Upper lobe of left lung (tissue), 6 donors: ENCODE measurements around the gene EVI5L. TPM values are rescaled to one million over a fixed set of nuclear protein-coding genes. Genes with fewer than 3 reads are reported as not detected.
"Not testable (repeated sequence)": the region's sequence is repeated elsewhere in the genome, so short reads cannot be mapped to it uniquely, and the experiment has no call there.

ENCODE experiments used
- ATAC-seq, 2 donors: fragments of 200-7000 bp; cut with Tn5 transposase; one replicate each; pipeline ENCODE4 v1.9.1; 2022; ENCODE audit warnings: mild to moderate bottlenecking in 2 of 2, moderate library complexity in 2 of 2; ENCODE audit not compliant: low FRiP score in 2 of 2
- DNase-seq, 2 donors: peaks; one replicate each; pipeline ENCODE4 v3.0.0-alpha.2; 2019 to 2020
- H3K27ac ChIP-seq, 4 donors: fragments of 200-600 bp; sonication (generic); one replicate each; pipeline ENCODE4 v1.5.1; 2016 to 2019
- H3K27me3 ChIP-seq, 4 donors: fragments of 200-600 bp; sonication (generic); one replicate each; pipeline ENCODE4 v1.5.1; 2017 to 2019
- H3K36me3 ChIP-seq, 4 donors: fragments of 200-600 bp; sonication (generic); one replicate each; pipeline ENCODE4 v1.5.1; 2016 to 2019
- H3K4me1 ChIP-seq, 4 donors: fragments of 200-600 bp; sonication (generic); one replicate each; pipeline ENCODE4 v1.5.1; 2018 to 2019
- H3K4me3 ChIP-seq, 4 donors: fragments of 200-600 bp; sonication (generic); one replicate each; pipeline ENCODE4 v1.5.1; 2017 to 2019; ENCODE audit warnings: mild to moderate bottlenecking in 2 of 4, moderate library complexity in 1 of 4
- H3K9me3 ChIP-seq, 4 donors: fragments of 200-600 bp; sonication (generic); one replicate each; pipeline ENCODE4 v1.5.1; 2018 to 2019
- EP300 ChIP-seq, 4 donors: sonication (generic); formaldehyde crosslinking; IDR thresholded peaks; one replicate each; pipeline ENCODE4 v1.5.1; 2017; ENCODE audit warnings: antibody characterized with exemption in 4 of 4, control low read depth in 2 of 4
- POLR2A ChIP-seq, 4 donors: fragments of 450-650 bp; IDR thresholded peaks; one replicate each; pipeline ENCODE4 v1.5.1; 2016 to 2017; ENCODE audit warnings: antibody characterized with exemption in 4 of 4, mild to moderate bottlenecking in 2 of 4
- POLR2AphosphoS5 ChIP-seq, 2 donors: sonication (generic); formaldehyde crosslinking; IDR thresholded peaks; one replicate each; pipeline ENCODE4 v1.5.1; 2017; ENCODE audit warnings: antibody characterized with exemption in 2 of 2
- WGBS, 2 donors: methylation state at CpG; one replicate each; pipeline ENCODE4 v1.1.5; 2017 to 2018; 5-methylcytosine and 5-hydroxymethylcytosine counted together
- total RNA-seq, 6 donors: library from RNA; depleted of rRNA in 4 of 6; stranded (reverse); fragments of >200 nt in 4 of 6; gene quantifications; one replicate each; pipeline versions ENCODE4 v1.1.0 to v1.2.1, GENCODE V29; 2016 to 2021
- TF ChIP-seq, protein P1 (sequence below), 6 experiments: fragments of 450-650 bp in 4 of 6; fragments of 200-600 bp in 2 of 6; sonication (generic) in 2 of 6; IDR thresholded peaks; one replicate each; pipeline ENCODE4 v1.5.1; 2016 to 2019; ENCODE audit warnings: antibody characterized with exemption in 6 of 6
- donor health status: DM: no; HTN: no; CAD: no; lungs with moderate emphysema.
- donor health status: DM: no; HTN: yes; CAD: no; lungs with severe emphysema.

The EVI5L gene
- total RNA-seq, 6 donors from 2014 or later: 12.0 to 24.1 (median 15.6) TPM

DNA sequence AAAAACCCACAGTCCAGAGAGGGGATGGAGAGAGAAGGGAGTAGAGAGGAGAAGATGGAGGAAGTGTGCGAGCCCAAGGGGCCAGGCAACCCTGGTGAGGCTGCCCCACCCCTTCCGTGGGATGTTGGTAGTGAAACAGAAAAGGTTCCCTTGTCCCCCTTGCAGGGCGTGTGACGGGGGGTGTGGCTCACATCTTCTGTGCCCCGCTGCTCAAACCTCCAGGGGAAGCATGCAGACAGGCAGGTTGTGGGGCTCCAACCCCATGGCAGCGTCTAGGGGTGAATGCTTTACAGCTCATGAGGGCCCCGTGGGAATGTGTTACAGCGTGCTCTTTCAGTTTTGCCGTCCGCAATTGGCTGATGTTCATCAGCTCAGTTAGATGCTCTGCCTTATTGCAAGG is 14.7 kb upstream of the EVI5L start:
- ATAC-seq: no peak
- no peak overlapping the region for H3K4me3 ChIP-seq
- peaks cover 0 to 6% (median 0%) of the 10 kb centered on the region in 4 donors for H3K4me1 ChIP-seq
- 28 to 50% methylated on average over 7 to 10 of the region's 10 CpGs for WGBS, 2 donors
- no peak for DNase-seq
- no peaks in the 10 kb centered on the region for H3K27me3 ChIP-seq
- TF ChIP-seq, protein P1, sequence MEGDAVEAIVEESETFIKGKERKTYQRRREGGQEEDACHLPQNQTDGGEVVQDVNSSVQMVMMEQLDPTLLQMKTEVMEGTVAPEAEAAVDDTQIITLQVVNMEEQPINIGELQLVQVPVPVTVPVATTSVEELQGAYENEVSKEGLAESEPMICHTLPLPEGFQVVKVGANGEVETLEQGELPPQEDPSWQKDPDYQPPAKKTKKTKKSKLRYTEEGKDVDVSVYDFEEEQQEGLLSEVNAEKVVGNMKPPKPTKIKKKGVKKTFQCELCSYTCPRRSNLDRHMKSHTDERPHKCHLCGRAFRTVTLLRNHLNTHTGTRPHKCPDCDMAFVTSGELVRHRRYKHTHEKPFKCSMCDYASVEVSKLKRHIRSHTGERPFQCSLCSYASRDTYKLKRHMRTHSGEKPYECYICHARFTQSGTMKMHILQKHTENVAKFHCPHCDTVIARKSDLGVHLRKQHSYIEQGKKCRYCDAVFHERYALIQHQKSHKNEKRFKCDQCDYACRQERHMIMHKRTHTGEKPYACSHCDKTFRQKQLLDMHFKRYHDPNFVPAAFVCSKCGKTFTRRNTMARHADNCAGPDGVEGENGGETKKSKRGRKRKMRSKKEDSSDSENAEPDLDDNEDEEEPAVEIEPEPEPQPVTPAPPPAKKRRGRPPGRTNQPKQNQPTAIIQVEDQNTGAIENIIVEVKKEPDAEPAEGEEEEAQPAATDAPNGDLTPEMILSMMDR (IDR thresholded peaks at IDR 0.05): no peak
- TF ChIP-seq POLR2A (IDR thresholded peaks at IDR 0.05): no peak
- no peak for TF ChIP-seq EP300 (IDR thresholded peaks at IDR 0.05)
- H3K36me3 ChIP-seq: no peaks in the 10 kb centered on the region
- H3K9me3 ChIP-seq: peaks cover 3 to 34% (median 19%) of the 10 kb centered on the region in 4 donors
- no peak overlapping the region for H3K27ac ChIP-seq

DNA sequence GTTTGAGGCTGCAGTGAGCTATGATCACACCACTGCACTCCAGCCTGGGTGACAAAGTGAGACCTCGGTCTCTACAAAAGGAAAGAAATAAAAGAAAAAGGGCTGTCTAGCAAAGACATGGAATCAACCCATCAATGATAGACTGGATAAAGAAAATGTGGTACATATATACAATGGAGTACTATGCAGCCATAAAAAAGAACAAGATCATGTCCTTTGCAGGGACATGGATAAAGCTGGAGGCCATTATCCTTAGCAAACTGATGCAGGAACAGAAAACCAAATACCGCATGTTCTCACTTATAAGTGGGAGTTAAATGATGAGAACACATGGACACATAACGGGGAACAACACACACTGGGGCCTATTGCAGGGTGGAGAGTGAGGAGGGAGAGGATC is 14.0 kb upstream of the EVI5L start:
- peaks cover 0 to 29% (median 19%) of the 10 kb centered on the region in 4 donors for H3K9me3 ChIP-seq
- H3K27me3 ChIP-seq, H3K4me3 ChIP-seq, ATAC-seq, H3K27ac ChIP-seq, DNase-seq, H3K4me1 ChIP-seq, H3K36me3 ChIP-seq: not testable (repeated sequence)
- WGBS, 2 donors: 92 to 98% methylated on average over 3 of the region's 3 CpGs

DNA sequence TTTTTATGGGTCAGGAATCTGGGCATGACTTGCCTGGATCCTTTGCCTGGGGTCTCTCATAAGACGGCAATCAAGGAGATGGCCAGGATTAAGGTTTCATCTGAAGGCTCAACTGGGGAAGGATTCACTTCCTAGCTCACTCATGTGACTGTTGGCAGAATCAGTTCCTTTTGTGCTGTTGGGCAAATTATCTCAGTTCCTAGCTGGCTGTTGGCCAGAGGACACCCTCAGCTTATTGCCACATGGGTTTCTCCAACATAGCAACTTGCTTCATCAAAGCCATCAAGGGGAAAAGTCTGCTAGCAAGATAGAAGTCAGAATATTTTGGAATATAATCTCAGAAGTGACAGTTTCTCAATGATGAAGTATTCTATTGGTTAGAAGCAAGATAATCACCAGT is 12.2 kb upstream of the EVI5L start:
- DNase-seq (no peak), ATAC-seq (no peak)
- H3K4me1 ChIP-seq: peaks cover 0 to 6% (median 0%) of the 10 kb centered on the region in 4 donors
- H3K27me3 ChIP-seq: no peaks in the 10 kb centered on the region
- no peak overlapping the region for H3K27ac ChIP-seq
- no peak overlapping the region for H3K4me3 ChIP-seq
- TF ChIP-seq EP300 (IDR thresholded peaks at IDR 0.05) (no peak), POLR2A (IDR thresholded peaks at IDR 0.05) (no peak), POLR2AphosphoS5 (IDR thresholded peaks at IDR 0.05) (no peak)
- TF ChIP-seq, protein P1 (IDR thresholded peaks at IDR 0.05): no peak
- peaks cover 0 to 15% (median 13%) of the 10 kb centered on the region in 4 donors for H3K9me3 ChIP-seq
- H3K36me3 ChIP-seq: no peaks in the 10 kb centered on the region
- WGBS, 2 donors: 89 to 93% methylated on average over 1 of the region's 1 CpG

DNA sequence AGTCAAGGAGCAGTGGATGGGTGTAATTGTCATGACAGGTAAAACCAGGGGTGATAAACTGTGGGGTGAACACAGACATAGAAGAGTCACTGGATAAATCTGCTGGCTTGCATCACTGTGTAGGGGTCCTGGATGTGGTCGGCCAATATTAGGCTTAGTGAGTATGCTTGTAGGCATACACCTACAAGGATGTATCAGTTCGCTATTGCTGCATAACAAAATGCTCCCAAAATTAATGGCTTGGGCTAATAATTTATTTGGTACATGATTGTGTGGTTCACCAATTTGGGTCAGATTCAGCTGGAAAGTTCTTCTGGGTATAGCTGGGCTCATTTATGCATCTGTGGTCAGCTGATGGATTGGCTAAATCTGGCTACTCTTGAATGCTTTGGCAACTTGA is 11.2 kb upstream of the EVI5L start:
- ATAC-seq (no peak), DNase-seq (no peak)
- no peaks in the 10 kb centered on the region for H3K27me3 ChIP-seq
- no peak overlapping the region for H3K27ac ChIP-seq
- WGBS, 2 donors: 90 to 100% methylated on average over 1 to 2 of the region's 2 CpGs
- no peaks in the 10 kb centered on the region for H3K36me3 ChIP-seq
- TF ChIP-seq, protein P1 (IDR thresholded peaks at IDR 0.05): no peak
- TF ChIP-seq POLR2A (IDR thresholded peaks at IDR 0.05): no peak
- TF ChIP-seq POLR2AphosphoS5 (IDR thresholded peaks at IDR 0.05): no peak
- TF ChIP-seq EP300 (IDR thresholded peaks at IDR 0.05): no peak
- H3K9me3 ChIP-seq: peaks cover 0 to 15% (median 13%) of the 10 kb centered on the region in 4 donors
- peaks cover 0 to 6% (median 0%) of the 10 kb centered on the region in 4 donors for H3K4me1 ChIP-seq
- no peak overlapping the region for H3K4me3 ChIP-seq

DNA sequence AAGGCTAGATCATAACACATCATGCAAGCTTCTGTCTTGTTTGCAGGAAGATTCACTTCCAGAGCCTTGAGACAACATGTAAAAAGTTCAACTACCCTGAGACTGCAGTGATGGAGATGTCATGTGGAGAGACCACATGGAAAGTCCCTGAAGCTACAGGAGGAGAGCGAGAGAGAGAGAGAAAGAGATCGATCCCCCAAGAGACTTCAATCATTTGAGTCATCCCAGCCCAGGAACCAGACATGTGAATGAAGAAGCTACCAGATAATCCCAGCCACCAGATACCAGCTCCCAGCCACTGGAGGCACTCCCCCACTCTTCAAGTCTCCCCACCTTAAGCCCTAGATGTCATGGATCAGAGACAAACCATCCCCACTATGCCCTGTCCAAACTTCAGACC is 10.7 kb upstream of the EVI5L start:
- H3K27ac ChIP-seq: no peak overlapping the region
- H3K4me3 ChIP-seq: no peak overlapping the region
- peaks cover 0 to 15% (median 13%) of the 10 kb centered on the region in 4 donors for H3K9me3 ChIP-seq
- no peak for DNase-seq
- TF ChIP-seq POLR2AphosphoS5 (IDR thresholded peaks at IDR 0.05) (no peak), POLR2A (IDR thresholded peaks at IDR 0.05) (no peak), EP300 (IDR thresholded peaks at IDR 0.05) (no peak)
- TF ChIP-seq, protein P1 (IDR thresholded peaks at IDR 0.05): no peak
- peaks cover 0 to 6% (median 0%) of the 10 kb centered on the region in 4 donors for H3K4me1 ChIP-seq
- 81 to 87% methylated on average over 2 of the region's 2 CpGs for WGBS, 2 donors
- no peak for ATAC-seq
- H3K36me3 ChIP-seq: no peaks in the 10 kb centered on the region
- no peaks in the 10 kb centered on the region for H3K27me3 ChIP-seq
